ENCODE results near the gene MAP1LC3B2.
"Not testable (repeated sequence)": the region's sequence is repeated elsewhere in the genome, so short reads cannot be mapped to it uniquely, and the experiment has no call there.

MAP1LC3B2 gene

DNA sequence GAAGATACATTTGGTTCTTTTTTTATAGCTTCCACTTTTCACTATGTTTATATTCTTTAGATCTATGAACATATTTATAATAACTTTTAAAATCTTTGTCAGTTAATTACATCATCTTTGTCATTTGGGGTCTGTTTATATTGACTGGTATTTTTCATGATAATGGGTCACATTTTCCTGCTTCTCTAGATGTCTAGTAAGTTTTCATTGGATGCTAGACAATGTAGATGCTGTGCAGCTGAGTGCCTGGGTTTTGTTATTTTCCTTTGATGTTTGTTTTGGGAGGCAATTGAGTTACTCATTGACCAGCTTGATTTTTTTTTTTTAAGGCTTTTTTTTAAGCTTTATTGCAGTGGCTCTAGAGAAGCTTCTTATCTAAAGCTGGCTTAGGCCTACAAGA, 4.9 kb downstream of the MAP1LC3B2 start:
- Mint-ChIP-seq H3K4me3 (no peak overlapping the region), H3K4me1 (peaks cover 9% of the 10 kb centered on the region), H3K9me3 (peaks cover 34% of the 10 kb centered on the region), H3K27ac (no peak overlapping the region), H3K27me3 (ENCODE audit: low read depth) (no peaks in the 10 kb centered on the region), H3K36me3 (ENCODE audit: low read depth) (peaks cover 14% of the 10 kb centered on the region)
- TF ChIP-seq, protein P1, sequence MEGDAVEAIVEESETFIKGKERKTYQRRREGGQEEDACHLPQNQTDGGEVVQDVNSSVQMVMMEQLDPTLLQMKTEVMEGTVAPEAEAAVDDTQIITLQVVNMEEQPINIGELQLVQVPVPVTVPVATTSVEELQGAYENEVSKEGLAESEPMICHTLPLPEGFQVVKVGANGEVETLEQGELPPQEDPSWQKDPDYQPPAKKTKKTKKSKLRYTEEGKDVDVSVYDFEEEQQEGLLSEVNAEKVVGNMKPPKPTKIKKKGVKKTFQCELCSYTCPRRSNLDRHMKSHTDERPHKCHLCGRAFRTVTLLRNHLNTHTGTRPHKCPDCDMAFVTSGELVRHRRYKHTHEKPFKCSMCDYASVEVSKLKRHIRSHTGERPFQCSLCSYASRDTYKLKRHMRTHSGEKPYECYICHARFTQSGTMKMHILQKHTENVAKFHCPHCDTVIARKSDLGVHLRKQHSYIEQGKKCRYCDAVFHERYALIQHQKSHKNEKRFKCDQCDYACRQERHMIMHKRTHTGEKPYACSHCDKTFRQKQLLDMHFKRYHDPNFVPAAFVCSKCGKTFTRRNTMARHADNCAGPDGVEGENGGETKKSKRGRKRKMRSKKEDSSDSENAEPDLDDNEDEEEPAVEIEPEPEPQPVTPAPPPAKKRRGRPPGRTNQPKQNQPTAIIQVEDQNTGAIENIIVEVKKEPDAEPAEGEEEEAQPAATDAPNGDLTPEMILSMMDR (IDR thresholded peaks at IDR 0.05; ENCODE audit: unreplicated experiment in 3 of 3), result no peak

DNA sequence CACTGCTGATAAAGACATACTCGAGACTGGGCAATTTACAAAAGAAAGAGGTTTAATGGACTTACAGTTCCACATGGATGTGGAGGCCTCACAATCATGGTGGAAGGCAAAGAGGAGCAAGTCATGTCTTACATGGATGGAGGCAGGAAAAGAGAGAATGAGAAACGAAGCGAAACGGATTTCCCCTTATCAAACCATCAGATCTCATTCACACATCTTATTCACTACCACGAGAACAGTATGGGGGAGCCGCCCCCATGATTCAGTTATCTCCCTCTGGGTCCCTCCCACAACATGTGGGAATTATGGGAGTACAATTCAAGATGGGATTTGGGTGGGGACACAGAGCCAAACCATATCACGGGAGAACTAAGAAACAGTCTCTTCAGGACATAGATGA, 6.0 kb downstream of the MAP1LC3B2 start:
- Mint-ChIP-seq H3K36me3 (ENCODE audit: low read depth) (peaks cover 14% of the 10 kb centered on the region), H3K9me3 (peaks cover 35% of the 10 kb centered on the region)
- not testable (repeated sequence) for H3K27me3 Mint-ChIP-seq (ENCODE audit: low read depth); H3K27ac Mint-ChIP-seq; H3K4me1 Mint-ChIP-seq; H3K4me3 Mint-ChIP-seq

DNA sequence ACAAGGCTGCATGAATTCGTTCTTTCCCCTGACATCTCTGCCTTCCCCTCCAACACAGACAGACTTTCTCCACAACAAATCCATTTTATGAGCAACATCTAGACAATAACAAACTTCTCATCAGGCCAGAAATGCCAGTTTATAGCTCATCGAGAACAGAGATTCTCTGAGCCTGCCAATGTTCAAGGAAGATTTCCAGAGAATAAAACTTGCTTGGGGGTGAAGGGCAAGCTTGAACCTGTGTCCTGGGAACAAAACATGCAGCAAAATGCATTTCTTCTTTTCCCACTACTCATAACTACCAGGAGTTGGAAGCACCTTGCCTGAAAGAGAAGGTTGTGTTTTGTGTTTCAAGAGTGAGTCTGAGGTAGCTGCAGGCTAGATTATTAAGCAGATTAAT, 6.8 kb downstream of the MAP1LC3B2 start:
- peaks cover 38% of the 10 kb centered on the region for H3K9me3 Mint-ChIP-seq

DNA sequence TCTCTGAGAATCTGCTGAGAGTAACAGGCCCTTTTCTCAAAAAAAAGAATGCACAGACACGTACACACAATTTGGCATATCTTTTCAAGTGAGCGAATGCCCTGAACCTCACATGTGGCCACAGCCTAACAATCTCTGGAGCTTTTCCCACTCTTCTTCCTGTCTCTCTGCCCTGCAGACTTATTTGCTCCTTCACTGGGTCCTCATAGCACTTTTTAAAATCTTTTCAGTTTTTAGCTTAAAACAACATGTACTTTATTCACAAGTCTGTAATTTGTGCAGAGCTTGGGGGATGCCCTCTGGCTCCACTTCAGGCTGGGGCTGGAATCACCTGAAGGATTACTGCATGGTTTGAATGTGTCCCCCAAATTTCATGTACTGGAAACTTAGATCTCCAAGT, 9.0 kb downstream of the MAP1LC3B2 start:
- Mint-ChIP-seq H3K27me3 (ENCODE audit: low read depth) (no peaks in the 10 kb centered on the region), H3K27ac (no peak overlapping the region), H3K9me3 (peaks cover 31% of the 10 kb centered on the region), H3K4me1 (no peaks in the 10 kb centered on the region), H3K36me3 (ENCODE audit: low read depth) (peaks cover 13% of the 10 kb centered on the region), H3K4me3 (no peak overlapping the region)
- TF ChIP-seq, protein P1 (IDR thresholded peaks at IDR 0.05; ENCODE audit: unreplicated experiment in 3 of 3), result no peak

More for the DNA sequence above, 6.8 kb downstream of the MAP1LC3B2 start:
- Mint-ChIP-seq H3K27me3 (ENCODE audit: low read depth) (no peaks in the 10 kb centered on the region), H3K4me1 (no peaks in the 10 kb centered on the region), H3K4me3 (no peak overlapping the region), H3K27ac (no peak overlapping the region), H3K36me3 (ENCODE audit: low read depth) (peaks cover 14% of the 10 kb centered on the region)
- TF ChIP-seq, protein P1 (IDR thresholded peaks at IDR 0.05; ENCODE audit: unreplicated experiment in 3 of 3), result no peak

DNA sequence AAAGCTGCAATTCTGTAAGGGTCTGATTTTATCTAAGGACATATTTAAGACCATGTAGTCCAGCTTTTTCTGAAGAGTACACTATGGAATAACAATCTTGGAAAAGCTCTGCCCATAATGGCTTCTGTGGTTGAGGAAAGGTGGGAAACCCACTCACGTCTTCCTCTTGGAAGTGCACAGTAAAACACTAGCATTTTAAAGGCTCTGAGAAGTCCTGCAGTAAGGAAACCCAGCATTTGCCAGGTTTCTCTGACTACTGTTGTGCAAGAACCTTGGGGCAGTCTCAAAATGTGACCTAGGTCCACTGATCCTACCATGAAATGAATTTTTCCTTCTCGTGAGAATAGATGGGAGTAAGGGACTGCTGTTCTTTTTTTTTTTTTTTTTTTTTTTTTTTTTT, 11.9 kb downstream of the MAP1LC3B2 start:
- no peak overlapping the region for H3K4me3 Mint-ChIP-seq
- H3K27me3 Mint-ChIP-seq (ENCODE audit: low read depth), result no peaks in the 10 kb centered on the region
- peaks cover 14% of the 10 kb centered on the region for H3K9me3 Mint-ChIP-seq
- TF ChIP-seq, protein P1 (IDR thresholded peaks at IDR 0.05; ENCODE audit: unreplicated experiment in 3 of 3), result no peak
- H3K27ac Mint-ChIP-seq, result no peak overlapping the region
- H3K36me3 Mint-ChIP-seq (ENCODE audit: low read depth), result no peaks in the 10 kb centered on the region
- H3K4me1 Mint-ChIP-seq, result no peaks in the 10 kb centered on the region

DNA sequence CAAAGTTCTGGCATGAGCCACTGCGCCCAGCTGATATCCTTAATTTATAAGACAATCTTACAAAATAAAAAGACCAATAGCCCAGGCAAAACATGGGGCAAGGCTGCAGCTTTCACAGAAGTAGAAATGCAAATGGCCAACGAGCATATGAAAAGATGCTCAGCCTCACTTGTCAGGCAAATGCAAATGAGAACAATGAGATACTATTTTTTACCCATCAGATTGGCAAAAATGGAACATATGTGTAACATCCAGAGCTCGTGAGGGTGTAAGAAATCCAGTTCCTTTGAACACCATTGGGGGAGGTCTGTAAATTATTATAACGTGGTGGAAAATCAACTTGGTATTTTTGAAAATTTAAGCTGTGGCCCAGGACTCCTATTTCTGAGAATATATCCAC, 14.6 kb downstream of the MAP1LC3B2 start:
- H3K4me3 Mint-ChIP-seq, result no peak overlapping the region

DNA sequence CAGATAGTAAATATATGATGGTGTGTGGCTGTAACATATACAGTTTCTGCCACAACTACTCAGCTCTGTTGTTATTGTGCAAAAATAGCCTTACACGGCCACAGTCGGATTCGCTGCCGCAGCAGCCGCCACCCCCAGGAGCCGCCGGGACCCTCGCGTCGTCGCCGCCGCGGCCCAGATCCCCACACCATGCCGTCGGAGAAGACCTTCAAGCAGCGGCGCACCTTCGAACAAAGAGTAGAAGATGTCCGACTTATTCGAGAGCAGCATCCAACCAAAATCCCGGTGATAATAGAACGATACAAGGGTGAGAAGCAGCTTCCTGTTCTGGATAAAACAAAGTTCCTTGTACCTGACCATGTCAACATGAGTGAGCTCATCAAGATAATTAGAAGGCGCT, 16.6 kb downstream of the MAP1LC3B2 start:
- H3K4me3 Mint-ChIP-seq; H3K4me1 Mint-ChIP-seq; H3K27ac Mint-ChIP-seq; H3K27me3 Mint-ChIP-seq (ENCODE audit: low read depth); H3K9me3 Mint-ChIP-seq; H3K36me3 Mint-ChIP-seq (ENCODE audit: low read depth): not testable (repeated sequence)

More for the DNA sequence above, 14.6 kb downstream of the MAP1LC3B2 start:
- H3K36me3 Mint-ChIP-seq (ENCODE audit: low read depth), result no peaks in the 10 kb centered on the region
- H3K4me1 Mint-ChIP-seq, result no peaks in the 10 kb centered on the region
- TF ChIP-seq, protein P1 (IDR thresholded peaks at IDR 0.05; ENCODE audit: unreplicated experiment in 3 of 3), result no peak
- H3K27me3 Mint-ChIP-seq (ENCODE audit: low read depth), result peaks cover 4% of the 10 kb centered on the region
- peaks cover 11% of the 10 kb centered on the region for H3K9me3 Mint-ChIP-seq
- H3K27ac Mint-ChIP-seq, result no peak overlapping the region
